ENCODE measurements around the gene RGPD8.

DNA sequence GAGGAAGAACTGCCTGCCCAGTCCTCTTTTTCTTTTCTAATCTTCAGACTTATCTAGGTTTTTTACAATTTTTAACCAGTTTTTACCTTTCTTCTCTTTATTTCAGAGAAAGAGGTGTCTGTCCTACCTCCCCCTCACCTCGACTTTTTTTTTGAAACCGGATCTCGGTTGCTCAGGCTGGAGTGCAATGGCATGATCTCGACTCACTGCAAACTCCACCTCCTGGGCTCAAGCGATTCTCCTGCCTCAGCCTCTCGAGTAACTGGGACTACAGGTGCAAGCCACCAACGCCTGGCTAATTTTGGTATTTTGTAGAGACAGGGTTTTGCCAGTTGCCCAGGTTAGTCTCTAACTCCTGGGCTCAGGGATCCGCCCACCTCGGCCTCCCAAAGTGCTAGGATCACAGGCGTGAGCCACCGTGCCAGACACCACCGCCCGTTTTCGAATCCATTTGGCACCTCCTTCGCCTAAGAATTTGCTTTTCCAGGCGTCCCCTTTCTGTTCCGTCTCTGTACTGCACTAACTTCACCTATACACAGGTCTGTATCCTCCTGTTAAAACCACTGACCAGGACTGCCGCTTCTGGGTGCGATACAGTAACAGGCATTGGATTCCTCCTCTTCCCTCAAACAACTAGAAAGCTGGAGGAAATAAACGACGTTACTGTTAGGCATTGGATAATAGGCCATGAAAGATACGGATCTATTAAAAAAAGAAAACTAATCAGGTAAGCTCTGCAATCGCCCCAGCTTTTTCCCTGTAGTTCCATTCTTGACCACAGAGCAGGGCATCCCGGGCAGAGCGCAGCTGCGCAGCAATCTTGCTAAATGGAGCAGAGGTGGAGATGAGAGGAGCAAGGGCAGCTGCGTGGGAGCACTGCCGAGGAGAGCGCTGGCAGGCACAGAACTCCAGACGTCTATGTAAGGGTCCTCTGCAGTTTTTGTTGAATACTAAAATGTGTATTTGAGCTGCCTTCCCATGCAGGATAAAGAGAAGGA lies 88.1 kb downstream of the RGPD8 start:
- no peak for TF ChIP-seq POLR2A (IDR thresholded peaks at IDR 0.05)
- TF ChIP-seq POLR2AphosphoS5 (IDR thresholded peaks at IDR 0.05) = no peak

Data from gastroesophageal sphincter (tissue), 2 donors.